Endothelial cell of umbilical vein (primary cell): ENCODE measurements around the gene PRRC1.

Experiments used
- CTCF ChIP-seq, 2 donors: IDR thresholded peaks; 1 replicate in 1 of 2; 2 replicates in 1 of 2; pipeline ENCODE4 v1.5.1; 2011; ENCODE audit warnings: low read length in 2 of 2, mild to moderate bottlenecking in 2 of 2, moderate library complexity in 2 of 2, control low read depth in 1 of 2, inconsistent platforms in 1 of 2, low read depth in 1 of 2; ENCODE audit not compliant: insufficient read depth in 1 of 2; ENCODE audit errors: extremely low read depth in 1 of 2
- FOS ChIP-seq: IDR thresholded peaks from 2 replicates; pipeline ENCODE4 v1.6.1; 2011; ENCODE audit warnings: mild to moderate bottlenecking, low read length, moderate library complexity, borderline replicate concordance; ENCODE audit not compliant: insufficient read depth
- JUN ChIP-seq: IDR thresholded peaks from 2 replicates; pipeline ENCODE4 v1.6.1; 2011; ENCODE audit warnings: borderline replicate concordance, low read depth; ENCODE audit not compliant: insufficient read length, insufficient read depth
- MYC ChIP-seq: IDR thresholded peaks from one replicate; pipeline ENCODE4 v1.6.1; 2011; ENCODE audit warnings: mild to moderate bottlenecking, low read depth, low read length
- POLR2A ChIP-seq: IDR thresholded peaks from 2 replicates; pipeline ENCODE4 v1.6.1; 2012; ENCODE audit warnings: low read depth, mild to moderate bottlenecking, control low read depth, low read length

GRCh38 chr5:127567026-127567768 is 49.8 kb downstream of the PRRC1 start:
- TF ChIP-seq FOS (no peak), CTCF (IDR thresholded peaks at IDR 0.05; ENCODE audit: extremely low read depth in 1 of 2, insufficient read depth in 1 of 2, low read depth in 1 of 2, low read length in 2 of 2) (no peak), POLR2A (no peak), JUN (no peak), MYC (no peak)
